CD4-positive, alpha-beta T cell treated with Interleukin-21 for 1 hour (primary cell): ENCODE data around the gene TMEM187.

ENCODE experiments used
- DNase-seq: peaks from one replicate; pipeline ENCODE4 v3.0.0-alpha.2; 2020

TMEM187 gene

DNA sequence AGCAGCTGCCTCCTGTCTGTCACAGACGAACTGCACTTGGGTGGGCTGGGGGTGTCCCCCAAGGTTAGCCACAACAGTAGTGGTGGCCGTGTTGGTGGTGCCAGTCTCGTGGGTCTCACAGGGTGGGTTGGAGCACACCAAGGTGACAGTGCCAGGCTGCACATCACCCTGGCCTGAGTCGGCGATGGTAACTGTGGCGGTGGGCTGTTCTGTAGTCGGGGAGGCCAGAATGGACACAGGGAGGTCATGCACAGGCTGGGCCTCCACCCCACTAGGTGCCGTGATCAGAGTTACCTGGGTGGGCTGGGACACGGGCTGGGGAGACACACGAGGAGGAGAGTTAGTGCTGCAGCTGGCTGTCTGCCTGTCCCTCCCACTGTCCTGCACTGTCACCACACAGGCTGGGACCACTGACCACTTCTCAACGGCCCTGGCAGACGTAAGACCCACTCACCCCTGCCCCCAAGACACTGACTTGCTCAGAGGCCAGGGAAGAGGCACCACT, 17.3 kb upstream of the TMEM187 start:
- DNase-seq, result no peak

DNA sequence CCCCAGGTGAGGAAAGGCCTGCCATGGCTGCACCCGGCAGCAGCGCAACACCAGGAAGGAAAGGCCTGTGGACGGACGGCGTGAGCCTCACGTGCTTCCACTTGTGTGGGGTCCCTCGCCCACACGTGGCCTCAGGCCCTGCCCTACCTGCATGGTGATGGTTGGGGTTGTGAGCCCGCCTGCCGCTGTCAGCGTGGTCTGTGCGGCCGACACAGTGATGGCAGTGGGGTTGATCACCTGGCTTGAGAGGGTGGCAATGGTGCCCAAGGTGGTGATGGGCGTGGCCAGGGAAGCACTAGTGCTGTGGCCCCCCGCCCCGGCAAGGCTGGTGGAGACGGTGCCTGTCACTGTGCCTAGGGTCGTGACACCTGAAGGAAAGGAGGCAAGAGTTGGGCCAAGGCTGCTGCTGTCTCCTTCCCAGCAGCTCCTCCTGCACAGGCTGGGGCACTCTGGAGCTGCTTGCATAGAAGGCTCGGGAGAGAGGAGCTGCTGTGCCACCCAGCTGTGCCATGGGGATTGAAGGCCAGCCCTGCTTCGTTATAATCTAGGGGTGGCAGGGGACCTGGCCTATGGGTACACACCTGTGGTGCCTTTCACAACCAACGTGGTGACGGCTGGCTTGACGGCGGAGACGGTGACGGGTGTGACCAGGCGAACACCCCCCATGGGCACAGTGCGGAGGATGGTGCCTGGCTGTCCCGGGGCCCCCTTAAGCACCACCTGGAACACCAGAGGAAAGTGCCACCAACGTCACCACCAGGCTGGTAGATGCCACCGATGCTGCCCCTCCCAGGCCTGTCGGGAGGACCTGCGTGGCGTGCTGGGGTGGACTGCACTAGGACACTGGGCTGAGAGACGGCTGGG, 16.3 kb upstream of the TMEM187 start:
- DNase-seq, result no peak

DNA sequence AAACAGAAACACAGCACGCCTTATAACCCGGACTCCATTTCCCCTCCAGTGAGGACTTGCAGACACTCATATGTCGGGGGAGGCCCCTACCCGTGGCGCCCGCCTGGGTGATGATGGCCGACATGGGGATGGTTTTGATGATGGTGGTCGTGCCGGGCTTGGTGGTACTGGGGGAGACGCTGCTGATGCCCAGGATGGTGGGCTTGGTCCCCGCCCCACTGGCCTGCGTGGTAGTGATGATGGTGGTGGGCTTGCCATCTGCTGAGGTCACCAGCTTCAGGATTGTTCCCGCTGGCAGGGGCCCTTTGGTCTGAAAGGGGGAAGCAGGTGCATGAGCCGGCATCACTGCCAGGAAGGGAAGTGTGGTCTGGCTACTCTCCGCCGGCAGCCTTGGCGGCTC, 15.3 kb upstream of the TMEM187 start:
- DNase-seq, result no peak

DNA sequence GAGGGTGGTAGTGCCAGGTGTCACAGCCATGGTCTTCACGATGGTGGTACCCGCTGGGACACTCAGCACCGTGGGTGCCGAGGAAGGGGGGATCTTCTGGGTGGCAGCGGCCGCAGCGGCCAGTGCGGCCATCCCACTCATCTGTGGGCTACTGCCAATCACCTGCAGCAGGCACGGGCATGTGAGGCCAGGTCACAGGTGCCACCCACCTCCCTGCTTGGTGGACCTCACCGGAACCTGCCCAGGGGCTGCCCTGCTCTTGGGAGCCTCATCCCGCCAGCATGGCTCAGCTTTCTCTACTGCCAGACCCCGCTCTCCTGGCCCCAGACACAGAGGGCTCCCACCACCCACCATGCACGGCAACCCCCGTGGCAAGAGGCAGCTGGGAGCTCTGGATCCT, 13.9 kb upstream of the TMEM187 start:
- no peak for DNase-seq

DNA sequence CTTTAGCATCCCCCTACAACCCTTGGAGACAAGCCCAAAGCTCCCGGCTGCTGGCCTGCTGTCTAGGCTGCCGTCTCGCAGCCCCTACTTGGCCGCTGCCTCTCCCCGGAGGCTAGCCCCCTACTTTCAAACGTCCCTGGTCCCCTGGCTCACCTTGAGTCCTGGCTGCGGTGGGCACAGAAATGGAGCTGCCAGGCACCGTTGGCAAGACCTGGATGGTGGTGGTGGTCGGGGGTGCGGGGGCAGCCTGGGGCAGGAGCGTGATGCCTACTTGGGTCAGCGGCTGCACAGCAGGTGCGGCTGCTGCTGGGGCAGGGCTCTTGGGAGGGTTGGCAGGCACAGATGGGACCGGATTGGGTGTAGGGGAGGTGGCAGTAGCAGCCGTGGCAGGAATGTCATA, 12.9 kb upstream of the TMEM187 start:
- no peak for DNase-seq

DNA sequence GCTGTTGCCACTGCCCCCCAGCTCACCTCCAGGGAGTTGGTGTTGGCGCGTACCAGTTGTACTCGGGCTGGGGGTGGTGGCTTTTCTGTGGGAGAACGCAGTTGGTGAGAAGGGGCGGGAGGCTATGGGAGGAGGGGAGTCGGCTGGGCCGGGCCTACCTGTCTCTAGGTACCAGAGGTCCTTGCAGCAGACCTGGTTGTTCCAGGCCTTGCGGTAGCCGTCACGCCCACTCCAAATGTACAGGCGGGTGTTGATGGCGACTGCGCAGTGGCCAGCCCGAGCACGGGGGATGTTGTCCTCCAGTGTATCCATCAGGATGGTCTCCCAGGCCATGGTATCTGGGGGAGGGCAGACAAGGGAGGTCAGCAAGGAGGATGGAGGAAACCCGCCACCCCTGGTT, 12.5 kb upstream of the TMEM187 start:
- no peak for DNase-seq

DNA sequence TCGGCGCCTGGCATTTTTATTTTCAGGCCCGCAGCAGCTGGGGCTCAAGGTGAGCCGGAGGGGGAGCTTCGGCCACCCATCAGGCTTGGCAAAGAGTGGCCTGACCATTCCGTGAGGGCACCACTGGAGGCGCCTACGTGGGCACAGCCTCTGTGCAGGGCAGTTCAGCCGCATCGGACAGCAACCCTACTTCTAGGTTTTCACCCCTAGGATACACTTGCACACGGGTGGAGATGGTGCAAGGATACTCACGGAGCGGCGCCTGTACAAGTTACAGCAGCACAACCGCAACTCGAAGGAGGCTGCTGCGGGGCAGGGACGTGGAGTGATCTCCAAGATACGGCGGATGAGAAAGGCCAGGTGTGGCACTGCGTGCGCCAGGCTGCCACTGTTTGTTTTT, 11.8 kb upstream of the TMEM187 start:
- DNase-seq, result no peak

DNA sequence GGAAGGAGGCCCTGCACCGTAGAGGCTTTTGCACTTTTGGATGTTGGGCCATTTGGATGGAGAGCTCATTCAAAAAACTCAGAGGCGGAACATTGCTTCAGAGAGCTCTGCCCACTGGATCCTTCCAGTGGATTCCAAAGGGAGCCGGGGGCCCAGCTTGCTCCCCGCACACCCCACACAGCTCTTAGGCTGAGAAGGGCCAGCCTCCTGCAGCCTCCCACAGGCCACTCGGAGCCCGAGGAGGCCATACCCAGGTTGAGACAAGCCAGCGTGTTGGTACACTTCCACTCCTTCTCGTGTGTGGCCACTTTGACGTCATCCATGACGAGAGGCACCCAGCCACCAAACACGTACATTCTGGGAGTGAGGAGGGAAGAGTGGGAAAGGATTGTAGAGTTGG, 11.3 kb upstream of the TMEM187 start:
- no peak for DNase-seq

DNA sequence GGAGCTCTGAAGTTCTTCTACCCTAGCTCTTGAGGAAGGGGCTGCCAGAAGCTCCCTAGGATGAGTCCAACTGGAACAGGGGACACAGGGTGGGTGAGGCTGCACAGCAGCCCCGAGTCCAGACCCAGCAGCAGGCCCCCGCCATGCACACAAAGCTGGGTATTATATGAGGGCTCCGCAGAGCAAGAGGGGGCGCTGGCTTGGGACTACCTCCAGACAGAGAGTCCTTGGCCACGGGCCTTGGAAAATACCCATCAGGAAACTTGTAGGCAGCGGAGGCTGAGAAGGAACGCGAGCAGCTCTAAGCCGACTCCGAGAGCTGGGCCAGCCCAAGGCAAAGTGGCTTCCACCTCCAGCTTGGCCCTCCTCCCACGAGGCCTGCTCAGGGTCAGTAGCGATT, 9.0 kb upstream of the TMEM187 start:
- no peak for DNase-seq

DNA sequence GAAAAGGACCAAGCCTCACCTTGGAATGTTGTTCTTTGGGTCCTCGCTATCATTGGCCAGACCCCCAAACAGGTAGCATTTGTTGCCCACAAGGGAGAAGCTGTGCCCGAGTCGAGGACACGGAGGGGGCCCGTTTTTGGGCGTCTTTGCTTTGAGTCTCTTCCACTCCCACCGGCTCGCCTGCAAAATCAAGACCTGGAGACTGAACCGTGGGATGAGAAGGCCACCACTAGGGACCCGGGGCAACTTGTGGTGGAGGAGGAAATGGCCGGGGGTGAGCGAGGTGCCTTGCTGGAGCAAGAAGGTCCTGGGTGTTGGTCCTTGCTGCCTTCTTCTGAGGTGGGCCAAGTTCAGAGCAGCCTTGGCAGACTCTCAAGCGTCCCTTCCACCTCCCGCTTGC, 8.4 kb upstream of the TMEM187 start:
- DNase-seq, result no peak

DNA sequence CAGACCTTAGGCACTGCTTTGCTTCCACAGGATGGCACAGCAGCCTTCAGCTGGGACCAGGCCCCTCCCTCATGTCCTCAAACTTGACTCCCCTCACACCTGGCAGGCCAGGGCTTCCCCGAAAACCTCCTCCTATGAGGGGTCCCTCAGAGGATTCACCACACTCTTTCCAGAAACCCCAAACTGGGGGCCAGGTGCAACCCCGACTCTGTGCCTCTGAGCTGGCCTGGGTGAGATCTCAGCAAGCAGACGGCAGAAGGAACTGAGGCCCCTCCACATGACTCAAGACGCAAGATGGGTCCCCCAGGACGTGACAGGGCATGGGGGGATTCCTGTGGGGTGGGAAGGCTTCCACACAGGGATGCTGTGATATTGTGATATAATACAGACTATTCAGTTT, 7.1 kb upstream of the TMEM187 start:
- DNase-seq, result no peak

DNA sequence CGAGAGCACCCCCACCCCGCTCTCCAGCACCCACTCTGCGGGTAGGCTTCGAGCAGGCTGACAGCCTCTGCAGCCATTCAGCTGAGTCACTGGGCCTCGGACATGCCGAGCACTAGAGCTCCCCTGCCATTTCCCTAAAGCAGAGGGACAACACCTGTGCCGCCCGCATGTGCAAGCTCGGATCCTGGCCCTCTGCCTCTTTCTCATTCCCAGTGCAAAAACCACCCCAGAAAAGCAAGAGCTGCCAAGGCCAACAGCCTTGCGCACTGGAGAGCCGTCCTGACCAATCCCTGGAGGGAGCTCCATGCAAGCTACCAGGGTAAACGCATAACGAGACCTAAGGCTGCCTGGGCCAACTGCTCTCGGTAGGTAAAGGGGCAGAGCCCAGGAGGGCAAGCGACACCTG, 6.3 kb upstream of the TMEM187 start:
- DNase-seq, result no peak

DNA sequence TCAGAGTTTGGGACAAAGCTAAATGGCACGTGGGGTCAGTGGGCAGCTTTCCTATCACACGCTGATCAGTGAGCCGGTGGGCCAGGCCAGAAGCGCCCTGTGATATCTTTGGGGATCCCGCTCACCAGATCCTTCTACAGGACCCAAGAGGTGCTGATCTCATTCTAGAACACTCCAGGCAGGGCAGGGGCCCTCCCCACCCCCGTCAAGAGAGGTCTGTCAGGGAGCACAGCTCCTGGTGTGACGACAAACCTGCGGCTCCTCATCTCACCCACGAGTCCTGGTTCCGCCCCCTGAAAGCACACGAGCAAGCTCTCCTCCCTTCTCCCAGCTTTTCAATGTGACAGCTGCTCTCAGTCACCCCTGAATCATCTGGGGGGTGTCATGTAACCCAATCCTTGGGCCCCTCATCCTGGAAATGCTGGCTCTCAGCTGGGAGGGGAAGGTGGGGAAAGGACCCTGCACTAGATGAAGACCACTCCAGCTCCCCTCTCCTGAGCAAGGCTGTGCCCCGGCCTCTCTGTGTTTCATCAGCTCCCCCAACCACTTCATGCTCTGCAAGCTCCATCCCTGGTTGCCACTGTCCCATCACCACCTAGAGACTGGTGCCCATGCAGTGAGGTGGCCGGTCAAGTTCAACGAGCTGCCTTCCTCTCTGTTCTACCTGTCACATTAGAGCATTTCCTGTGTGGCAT, 5.6 kb upstream of the TMEM187 start:
- peak; percentile 37 for DNase-seq

DNA sequence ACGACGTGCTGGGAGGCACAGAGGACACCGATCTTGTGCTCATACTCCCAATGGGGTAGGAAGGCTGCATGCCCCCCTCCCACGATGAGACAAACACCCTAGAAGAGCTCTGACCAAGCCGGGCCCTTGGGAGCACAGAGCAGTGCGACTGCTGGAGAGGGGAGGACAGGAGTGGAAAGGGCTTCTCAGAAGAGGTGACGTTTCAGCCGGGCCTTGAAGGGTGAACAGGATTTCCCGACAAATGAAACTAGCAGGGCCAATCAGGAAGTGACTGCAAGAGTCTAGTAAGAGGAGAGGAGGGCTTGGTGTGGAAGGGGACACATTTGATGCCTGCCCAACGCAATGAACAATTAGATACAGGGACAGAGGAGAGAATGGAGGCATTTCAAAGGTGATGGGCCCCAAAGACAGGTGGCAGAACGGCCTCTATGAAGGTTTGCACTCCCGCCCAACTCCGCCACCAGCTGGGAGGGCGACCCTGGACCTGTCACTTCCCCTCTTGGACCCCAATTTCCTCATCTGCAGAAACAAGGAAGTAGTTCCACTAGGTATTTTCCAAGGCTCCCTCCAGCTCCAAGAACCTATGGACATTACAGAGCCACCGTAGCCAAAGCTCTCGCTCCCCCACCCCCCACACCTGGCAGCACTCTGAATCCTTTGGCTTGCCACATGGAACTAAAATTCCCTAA, 4.9 kb upstream of the TMEM187 start:
- DNase-seq, result peak; percentile 67

DNA sequence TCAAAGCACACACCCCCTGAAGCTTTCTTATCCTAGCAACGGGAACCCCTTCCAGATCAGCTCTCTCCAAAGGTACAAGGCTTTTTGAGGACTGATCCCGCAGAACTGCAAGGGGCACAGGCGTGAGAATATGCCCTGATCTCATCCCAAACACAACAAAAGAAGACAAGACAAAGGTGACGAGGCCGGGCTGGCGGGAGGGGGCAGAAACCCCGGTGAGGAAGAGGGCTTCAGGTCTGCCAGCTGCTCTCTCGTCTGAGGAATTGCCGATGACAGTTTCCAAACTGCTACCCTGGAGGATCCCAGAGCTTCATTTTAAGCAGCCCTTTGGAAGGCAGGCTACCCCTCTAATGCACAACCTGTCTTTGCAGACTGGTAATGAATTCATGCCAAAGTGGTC, 4.3 kb upstream of the TMEM187 start:
- no peak for DNase-seq

DNA sequence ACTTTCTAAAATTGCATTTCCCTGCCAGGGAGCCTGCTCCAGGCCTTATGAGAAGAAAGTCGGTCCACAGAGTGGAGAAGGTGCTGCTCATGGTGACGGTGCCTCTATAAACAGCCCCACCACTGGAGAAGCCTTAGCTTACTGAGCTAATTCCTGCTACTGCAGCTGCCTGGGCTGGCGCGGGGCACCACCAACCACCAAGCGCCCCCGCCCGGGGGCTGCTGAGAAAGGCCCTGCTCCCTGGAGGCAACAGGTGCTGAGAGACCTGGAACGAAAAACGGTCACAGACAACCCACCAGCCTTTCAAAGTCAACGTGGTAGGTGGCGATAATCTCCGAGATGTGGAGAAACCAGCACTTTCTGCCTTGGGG, 3.8 kb upstream of the TMEM187 start:
- peak; percentile 53 for DNase-seq

DNA sequence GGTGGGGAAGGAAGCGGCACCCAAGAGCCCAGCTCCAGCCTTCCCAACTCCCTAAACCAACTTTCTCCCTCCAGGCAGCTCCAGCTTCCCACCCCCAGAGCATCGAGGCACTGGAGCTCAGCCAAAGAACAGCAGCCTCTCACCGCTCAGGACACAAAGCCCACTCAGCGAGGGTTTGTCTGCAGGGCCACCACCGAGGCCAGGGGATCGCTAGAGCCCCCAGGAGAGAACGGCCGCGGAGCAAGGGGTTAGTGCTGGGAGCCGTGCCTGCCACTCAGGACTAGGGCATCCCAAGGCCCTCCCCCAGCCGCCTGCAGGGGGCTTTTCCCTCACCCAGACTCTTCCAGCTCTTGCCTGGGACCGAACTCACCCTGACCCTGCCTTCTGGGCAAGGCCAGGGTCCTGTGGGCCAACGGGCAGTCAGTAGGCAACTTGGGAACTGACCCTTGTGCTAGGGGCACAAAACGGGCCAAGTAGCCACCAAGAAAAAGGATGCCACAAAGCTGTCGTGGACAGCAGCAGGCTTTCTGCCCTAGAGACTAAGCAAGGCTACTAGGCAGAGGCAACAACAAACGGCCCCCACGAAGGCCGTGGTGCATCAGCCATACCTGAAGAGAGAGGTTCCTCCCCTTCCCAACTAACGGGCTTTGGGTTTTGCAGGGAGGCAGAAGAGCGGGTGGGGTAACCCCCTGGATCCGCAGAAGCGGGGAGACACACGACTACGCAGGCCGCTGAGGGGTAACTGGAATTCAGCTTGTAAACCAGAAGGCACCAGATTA, 3.2 kb upstream of the TMEM187 start:
- no peak for DNase-seq

DNA sequence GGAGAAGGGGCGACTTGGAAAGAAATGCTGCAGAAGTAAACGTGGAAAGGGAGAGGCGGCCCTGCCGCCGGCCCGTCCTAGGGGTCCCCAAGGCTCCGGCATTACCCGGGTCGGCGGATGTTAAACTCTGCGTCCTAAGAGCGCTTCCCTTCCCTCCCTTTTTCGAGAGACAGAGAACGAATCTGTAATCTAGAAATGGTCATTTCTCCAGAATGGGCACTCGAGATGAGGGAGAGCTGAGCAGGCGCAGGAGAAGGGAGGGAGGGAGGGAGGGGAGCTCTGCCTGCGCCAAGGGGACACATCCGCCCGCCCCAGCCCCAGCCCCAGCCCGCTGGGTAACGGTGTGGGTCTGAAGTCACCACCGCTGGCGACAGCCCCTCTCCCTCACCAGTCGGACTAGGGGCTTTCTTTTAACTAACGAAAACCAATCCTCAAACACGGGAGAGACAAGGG, 2.6 kb upstream of the TMEM187 start:
- DNase-seq, result no peak

DNA sequence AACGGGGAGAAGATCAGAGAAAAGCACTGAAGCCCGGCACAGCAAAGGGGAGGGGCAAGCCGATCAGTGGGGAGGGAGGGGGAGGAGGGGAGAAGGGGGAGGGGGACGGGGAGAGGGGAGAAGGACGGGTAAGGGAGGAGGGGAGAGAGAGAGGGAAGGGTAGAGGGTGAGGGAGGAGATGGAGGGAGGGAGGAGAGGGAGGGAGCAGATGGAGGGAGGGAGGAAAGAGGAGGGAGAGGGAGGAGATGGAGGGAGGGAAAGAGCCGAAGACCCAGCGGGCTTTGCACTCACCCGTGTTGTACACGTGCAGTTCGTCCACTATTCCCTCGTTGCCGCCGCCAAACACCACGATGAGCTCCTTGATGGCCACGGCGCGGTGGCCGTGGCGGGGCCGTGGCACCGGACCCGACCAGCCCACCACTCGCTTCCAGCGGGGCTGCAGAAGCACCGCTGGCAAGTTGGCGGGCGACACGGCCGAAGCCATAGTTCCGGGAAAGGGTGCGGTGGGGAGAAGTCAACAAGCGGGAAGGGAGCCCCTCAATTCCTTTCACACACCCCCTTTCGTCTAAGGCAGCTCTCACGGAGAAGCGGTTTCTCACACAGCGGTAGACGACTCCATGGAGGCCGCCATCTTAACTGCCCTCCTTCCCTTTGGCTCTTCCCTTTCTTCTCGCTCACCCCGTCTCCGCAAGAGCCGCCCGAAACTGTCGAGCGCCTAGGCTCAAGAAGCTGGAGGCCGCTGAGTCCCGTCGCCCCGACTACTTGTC, 2.0 kb upstream of the TMEM187 start:
- peak; percentile 54 for DNase-seq

DNA sequence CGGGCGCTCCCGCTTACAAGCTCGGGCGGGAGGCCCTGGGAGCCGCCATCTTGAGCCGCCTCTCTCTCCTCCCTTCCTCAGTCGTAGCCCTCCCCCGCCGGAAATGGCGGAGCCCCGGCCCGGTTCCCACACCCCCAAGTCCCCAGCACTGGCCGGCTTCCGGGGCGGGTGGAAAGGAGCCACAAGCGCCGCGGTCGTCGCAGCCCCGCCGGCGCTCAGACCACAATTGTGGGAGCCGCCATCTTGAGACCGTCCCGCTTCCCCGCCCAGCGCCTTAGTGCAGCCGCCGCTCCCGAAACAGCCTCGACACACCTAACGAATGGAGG, 1.5 kb upstream of the TMEM187 start:
- DNase-seq, result peak; percentile 90

DNA sequence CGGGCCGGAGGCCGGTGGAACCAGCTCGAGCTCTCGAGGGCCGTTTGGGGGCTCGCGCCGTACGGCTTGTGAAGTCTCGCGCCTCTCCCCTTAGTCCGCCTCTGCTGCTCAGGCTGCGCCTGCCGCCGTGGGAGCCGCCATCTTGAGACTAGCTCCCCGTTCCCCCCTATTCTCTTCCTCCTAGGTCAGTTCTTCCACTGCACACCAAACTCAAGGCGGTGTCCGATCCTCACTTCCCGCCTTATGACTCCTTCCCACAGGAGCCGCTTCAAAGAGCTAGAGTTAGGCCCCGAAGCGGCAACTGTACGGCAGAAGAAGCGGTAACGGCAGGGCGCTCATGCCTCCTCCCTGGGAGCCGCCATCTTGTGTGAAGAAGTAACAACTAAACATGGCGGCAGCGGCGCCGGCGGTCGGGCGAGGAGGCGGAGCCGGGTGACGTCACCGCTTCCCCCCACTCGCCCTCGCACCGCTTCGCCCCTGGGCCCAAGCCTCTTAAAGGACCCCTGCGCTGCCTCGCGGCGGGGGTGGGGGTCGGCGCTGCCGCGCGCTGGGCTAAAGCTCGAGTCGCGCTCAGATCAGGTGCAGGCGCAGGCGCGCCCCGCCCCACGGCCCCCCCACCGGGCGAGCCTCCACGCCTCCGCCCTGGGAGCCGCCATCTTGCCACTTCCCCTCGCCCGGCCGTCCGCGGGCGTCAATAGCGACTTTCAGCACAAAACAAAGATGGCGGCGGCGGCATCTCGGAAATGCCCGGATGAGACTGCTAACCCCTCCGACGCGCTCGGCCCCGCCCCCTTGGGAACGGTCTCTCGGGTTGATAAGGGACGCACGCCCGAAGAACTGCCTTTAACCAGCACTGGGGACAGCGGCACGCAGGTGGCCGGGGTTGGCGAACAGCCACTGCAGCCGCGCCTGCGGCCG, 845 bp upstream of the TMEM187 start, which contains the start of gene HCFC1:
TSS of gene HCFC1 (minus strand) at position 369 of the 918 bp plus-strand sequence. CDS start 978 bp downstream, outside the sequence.
- DNase-seq, result peak; percentile 93
